GM19035 (cell line): ENCODE results near the gene LRCH1.
"Not testable (repeated sequence)": the region's sequence is repeated elsewhere in the genome, so short reads cannot be mapped to it uniquely, and the experiment has no call there.

ENCODE experiments used
- ATAC-seq: cut with Tn5 transposase; IDR thresholded peaks from one replicate; pipeline ENCODE4 v1.9.1; 2021; ENCODE audit not compliant: unreplicated experiment

The LRCH1 gene

GRCh38 chr13:46739447-46740098 is 186.6 kb downstream of the LRCH1 start:
- no peak for ATAC-seq

- no peak for ATAC-seq
Measured at GRCh38 chr13:46743191-46743590, 190.2 kb downstream of the LRCH1 start.

- no peak for ATAC-seq
Measured at GRCh38 chr13:46745062-46745461, 192.1 kb downstream of the LRCH1 start.

DNA sequence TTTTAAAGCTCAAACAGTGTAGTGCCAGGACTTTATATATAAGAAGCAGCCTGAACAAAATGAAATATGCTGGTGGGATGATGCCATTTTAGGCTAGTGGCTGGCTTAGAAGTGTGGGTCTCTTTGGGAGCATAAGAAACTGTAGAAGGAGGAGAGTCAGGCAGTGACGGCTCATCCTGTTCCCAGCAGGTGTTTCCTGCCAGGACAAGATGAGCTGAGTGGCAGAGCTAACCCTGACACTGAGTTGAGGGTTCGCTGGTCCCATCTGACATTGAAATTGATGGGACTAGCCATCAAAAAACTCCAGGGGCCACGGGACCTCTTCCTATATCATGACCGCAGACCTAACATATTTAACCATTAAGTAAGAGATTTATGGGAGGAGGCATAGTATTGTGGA is 192.7 kb downstream of the LRCH1 start:
- ATAC-seq, result no peak

DNA sequence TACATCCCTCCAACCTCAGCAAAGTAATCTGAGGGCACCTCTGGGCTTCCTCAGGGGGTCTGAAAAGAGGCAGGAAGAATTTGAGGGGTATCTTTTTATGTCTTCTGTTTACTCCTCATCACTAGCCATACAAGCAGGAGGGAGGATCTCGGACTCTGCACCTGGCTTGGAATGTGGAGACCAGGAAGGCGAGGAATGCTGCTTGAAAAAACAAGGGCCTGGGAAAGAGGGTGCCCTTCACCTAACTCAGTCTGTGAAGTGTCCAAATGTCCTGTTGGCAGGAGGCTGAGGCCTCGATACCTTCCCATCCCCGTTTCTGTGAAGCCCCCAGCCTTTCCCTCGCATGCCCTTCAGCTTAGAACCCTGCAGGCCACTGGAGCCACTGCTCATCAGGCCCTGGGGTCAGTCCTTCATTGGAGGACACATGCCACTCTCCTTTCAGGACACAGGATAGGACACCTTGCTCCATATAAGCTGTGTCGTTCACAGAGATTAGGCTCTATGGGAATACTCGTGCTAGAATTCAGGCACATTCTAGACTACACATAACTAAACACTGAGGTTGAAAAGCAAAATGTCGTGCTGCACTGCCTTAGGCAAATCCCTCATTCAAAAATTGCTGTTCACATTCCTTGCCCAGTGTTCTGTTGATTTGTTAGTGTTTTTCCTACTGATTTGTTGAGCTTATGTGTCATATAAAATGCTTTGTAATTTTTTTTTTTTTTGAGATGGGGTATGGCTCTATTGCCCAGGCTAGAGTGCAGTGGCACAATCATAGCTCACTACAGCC is 194.3 kb downstream of the LRCH1 start:
- no peak for ATAC-seq

GRCh38 chr13:46748300-46748699 is 195.3 kb downstream of the LRCH1 start:
- ATAC-seq, result no peak

GRCh38 chr13:46749951-46750350 is 197.0 kb downstream of the LRCH1 start:
- no peak for ATAC-seq

DNA sequence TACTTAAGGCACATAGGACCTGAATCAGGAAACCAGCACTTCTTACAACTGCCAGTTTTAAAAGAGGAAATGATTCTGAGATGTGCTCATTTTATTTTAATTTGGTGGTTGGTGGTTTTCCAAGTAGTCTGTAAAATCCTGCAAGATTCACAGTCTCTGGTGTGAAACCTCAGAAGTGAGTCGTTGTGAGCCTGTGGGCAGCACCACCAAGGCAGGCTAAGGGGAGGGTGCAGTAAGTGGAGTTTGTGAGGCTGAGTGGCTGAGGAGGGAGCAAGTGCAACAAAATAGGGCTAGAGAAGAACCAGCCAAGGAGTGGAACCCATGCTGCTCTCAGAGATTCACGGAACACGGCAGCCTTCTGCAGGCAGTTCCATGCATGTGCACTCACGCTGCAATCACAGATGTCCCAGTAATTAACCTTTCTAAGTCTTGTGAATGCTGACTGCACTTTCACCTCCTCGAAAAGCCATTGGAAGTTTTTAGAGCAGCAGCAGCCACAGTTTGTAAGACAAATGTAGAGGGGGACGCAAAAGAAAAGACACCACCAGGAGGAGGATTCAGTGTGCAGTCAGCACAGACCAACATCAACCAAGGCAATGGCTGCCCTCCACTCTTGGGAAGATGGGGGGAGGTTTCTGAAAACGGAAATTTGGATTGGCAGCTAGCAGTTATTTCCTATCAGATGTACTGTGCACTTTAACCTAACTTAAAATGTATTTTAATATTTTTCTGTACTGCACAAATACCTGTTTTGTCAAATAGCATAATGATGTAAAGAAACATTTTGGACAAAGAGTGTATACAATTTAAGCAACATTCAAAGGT is 199.1 kb downstream of the LRCH1 start:
- peak; percentile 84 for ATAC-seq

GRCh38 chr13:46753137-46753536 is 200.2 kb downstream of the LRCH1 start:
- no peak for ATAC-seq

- ATAC-seq, result no peak
Measured at GRCh38 chr13:46753917-46754316, 200.9 kb downstream of the LRCH1 start.

DNA sequence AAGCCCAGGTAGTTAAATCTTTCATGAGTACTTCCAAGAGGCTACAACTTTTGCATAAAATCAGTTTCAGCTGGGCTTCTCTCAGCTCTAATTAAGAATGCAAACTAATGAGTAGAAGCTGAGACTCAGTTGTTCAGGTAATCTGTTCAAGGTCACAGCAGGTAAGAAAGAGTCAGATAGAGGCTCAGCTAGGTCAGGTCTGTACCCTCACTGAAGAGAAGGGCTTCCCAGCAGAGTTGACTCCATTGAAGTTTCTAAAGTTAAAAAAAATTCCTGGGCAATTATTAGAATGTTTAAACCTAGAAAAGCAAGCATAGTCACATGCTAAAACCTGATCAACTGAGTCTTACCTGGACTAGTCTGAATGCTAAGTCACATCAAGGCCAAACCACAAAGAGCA is 201.8 kb downstream of the LRCH1 start:
- no peak for ATAC-seq

DNA sequence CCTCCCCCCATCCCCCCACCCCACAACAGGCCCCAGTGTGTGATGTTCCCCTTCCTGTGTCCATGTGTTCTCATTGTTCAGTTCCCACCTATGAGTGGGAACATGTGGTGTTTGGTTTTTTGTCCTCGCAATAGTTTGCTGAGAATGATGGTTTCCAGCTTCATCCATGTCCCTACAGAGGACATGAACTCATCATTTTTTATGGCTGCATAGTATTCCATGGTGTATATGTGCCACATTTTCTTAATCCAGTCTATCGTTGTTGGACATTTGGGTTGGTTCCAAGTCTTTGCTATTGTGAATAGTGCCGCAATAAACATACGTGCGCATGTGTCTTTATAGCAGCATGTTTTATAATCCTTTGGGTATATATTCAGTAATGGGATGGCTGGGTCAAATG is 202.5 kb downstream of the LRCH1 start:
- not testable (repeated sequence) for ATAC-seq

DNA sequence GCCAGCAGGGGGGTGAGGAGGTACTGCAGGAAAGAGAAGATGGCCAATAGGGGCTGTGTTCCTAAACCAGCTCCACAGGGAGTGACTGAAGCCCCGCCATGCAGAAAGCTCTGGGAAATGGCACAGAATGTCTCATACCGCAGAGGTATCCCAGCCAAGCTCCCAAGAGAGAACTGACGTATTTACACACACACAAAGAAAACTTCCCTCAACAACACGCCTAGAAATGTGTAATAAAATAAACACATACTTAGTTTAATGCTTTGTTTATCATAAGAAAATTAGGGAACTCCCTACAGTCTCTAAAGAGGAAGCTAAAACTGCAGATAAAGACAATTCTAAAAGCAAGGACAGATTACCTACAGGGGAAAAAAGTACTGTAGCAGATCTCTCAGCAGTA is 204.0 kb downstream of the LRCH1 start:
- ATAC-seq, result no peak

GRCh38 chr13:46757640-46758039 is 204.7 kb downstream of the LRCH1 start:
- no peak for ATAC-seq

- ATAC-seq, result no peak
Measured at GRCh38 chr13:46759846-46760245, 206.9 kb downstream of the LRCH1 start.

- no peak for ATAC-seq
Measured at GRCh38 chr13:46761174-46761573, 208.2 kb downstream of the LRCH1 start.

GRCh38 chr13:46761866-46762265 is 208.9 kb downstream of the LRCH1 start:
- ATAC-seq, result no peak

DNA sequence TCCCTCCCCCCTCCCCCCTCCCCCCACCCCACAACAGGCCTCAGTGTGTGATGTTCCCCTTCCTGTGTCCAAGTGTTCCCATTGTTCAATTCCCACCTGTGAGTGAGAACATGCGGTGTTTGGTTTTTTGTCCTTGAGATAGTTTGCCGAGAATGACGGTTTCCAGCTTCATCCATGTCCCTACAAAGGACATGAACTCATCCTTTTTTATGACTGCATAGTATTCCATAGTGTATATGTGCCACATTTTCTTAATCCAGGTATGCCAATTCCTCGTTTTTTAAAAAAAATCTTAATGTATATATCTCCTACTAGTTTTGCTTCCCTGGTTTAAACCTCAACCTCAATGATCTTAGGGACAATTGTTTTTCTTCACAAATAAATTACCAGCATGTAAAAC is 217.0 kb downstream of the LRCH1 start:
- ATAC-seq, result not testable (repeated sequence)

DNA sequence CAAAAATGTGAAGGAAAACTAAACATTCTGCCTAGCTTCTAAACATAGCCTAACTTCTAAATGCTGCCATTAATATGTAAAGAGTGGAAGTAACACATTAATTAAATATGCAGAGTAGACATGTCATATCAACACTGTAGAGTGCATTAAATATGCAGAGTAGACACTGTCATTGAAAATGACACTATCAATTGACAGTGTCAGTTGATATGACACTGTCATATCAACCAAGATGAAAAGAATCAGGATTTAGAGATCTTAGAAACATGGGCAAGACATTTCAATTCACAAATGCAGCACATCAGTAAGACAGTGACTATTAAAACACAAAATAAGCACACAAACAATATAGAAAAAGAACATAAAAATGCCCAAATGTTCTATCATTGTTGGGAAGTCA is 218.7 kb downstream of the LRCH1 start:
- no peak for ATAC-seq

GRCh38 chr13:46773541-46773940 is 220.6 kb downstream of the LRCH1 start:
- ATAC-seq, result no peak

GRCh38 chr13:46775385-46776107 is 222.6 kb downstream of the LRCH1 start:
- no peak for ATAC-seq
